ENCODE results near the gene AATK. TPM values are rescaled to one million over a fixed set of nuclear protein-coding genes. Genes with fewer than 3 reads are reported as not detected.

Gene AATK
- polyA plus RNA-seq, 2 of the 4 experiments (the other 2 are of a cell fraction): 0.26 to 0.37 TPM

DNA sequence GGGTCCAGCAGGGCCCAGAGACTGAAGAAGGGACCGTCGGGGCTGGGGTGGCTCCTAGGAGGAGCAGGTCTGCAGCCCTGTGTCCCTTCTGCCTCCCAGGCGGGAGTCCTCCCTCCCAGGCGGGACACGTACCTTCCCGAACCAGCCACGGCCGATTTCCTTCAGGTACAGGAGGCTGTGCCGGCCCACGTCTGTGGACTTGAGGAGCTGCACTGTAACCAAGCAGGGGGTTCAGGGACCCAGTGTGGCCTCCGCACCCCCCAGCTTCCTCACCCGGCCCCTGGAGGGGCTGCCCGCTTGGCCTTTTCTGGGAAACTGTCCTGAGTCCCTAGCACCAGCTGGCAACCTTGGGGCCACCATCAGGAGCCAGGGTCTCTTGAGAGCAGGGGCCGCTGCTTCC, 37.7 kb downstream of the AATK start:
- CTCF ChIA-PET: interaction anchor here (1.6 to 4.3 kb wide), 3 partner anchors 9 to 105 kb away, joined by 5 to 21 read pairs (median 19); no protein-coding TSS in a partner anchor
- FAIRE-seq: no peak
- WGBS (ENCODE audit: missing lambda C conversion rate): 71% methylated on average over 10 of the region's 14 CpGs
- H3K4me3 ChIP-seq: no peak overlapping the region
- DNase-seq (ENCODE audit: low read depth in 1 of 2, low spot score in 1 of 2): no peak
- TF ChIP-seq, protein P1, sequence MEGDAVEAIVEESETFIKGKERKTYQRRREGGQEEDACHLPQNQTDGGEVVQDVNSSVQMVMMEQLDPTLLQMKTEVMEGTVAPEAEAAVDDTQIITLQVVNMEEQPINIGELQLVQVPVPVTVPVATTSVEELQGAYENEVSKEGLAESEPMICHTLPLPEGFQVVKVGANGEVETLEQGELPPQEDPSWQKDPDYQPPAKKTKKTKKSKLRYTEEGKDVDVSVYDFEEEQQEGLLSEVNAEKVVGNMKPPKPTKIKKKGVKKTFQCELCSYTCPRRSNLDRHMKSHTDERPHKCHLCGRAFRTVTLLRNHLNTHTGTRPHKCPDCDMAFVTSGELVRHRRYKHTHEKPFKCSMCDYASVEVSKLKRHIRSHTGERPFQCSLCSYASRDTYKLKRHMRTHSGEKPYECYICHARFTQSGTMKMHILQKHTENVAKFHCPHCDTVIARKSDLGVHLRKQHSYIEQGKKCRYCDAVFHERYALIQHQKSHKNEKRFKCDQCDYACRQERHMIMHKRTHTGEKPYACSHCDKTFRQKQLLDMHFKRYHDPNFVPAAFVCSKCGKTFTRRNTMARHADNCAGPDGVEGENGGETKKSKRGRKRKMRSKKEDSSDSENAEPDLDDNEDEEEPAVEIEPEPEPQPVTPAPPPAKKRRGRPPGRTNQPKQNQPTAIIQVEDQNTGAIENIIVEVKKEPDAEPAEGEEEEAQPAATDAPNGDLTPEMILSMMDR (IDR thresholded peaks at IDR 0.05): no peak
- TF ChIP-seq NPAS2 (CRISPR knock-in tag; IDR thresholded peaks at IDR 0.05; ENCODE audit: borderline replicate concordance): no peak
- no peak for TF ChIP-seq EHMT2 (IDR thresholded peaks at IDR 0.05; ENCODE audit: low read depth)
- no peak for TF ChIP-seq CHD4 (IDR thresholded peaks at IDR 0.05; ENCODE audit: borderline replicate concordance)
- no peak for TF ChIP-seq ESRRA (IDR thresholded peaks at IDR 0.05; ENCODE audit: borderline replicate concordance, low read length)
- no peak for ATAC-seq
- H3K4me2 ChIP-seq: no peak overlapping the region
- POLR2A ChIA-PET: no interaction called here
- H3K4me1 ChIP-seq: peaks cover 10% of the 10 kb centered on the region
- no peak overlapping the region for H3K27ac ChIP-seq
- no peaks in the 10 kb centered on the region for H3K9me3 ChIP-seq

DNA sequence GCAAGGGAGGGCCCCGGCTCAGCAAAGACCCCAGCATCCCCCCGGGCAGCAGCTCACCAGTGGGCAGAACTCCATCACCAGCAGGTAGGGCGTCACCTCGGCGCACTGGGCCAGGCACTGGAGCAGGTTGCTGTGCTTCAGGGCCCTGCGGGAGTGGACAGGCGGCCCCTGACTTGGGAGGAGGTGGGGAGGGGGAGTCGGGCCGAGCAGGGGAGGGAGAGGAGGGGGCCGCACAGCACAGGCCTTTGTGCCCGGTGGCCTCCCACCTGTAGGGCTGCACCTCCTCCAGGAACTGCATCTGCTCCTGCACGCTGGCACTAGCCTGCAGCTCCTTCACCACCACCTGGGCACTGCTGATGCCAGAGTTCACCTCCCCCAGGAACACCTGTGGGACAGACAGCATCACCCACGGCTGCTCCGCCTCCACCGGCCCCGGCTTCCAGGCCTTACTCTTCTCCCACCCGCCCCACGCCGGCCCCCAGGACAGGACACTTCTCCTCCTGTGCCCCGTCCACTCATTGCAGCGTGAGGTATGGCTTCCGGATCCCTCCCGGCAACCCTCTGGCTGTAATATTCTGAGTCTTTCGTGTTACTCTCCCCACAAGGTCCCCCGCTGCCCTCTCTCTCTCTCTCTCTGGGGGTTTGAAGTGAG, 38.4 kb downstream of the AATK start:
- ChIA-PET POLR2A (no interaction called here), CTCF (interaction anchor here (0.7 to 2.2 kb wide), 3 partner anchors 15 to 61 kb away, joined by 3 to 21 read pairs (median 3); no protein-coding TSS in a partner anchor)
- DNase-seq (ENCODE audit: low read depth in 1 of 2, low spot score in 1 of 2): no peak
- H3K9me3 ChIP-seq: no peaks in the 10 kb centered on the region
- 76% methylated on average over 23 of the region's 25 CpGs for WGBS (ENCODE audit: missing lambda C conversion rate)
- H3K4me3 ChIP-seq: no peak overlapping the region
- TF ChIP-seq, protein P2, sequence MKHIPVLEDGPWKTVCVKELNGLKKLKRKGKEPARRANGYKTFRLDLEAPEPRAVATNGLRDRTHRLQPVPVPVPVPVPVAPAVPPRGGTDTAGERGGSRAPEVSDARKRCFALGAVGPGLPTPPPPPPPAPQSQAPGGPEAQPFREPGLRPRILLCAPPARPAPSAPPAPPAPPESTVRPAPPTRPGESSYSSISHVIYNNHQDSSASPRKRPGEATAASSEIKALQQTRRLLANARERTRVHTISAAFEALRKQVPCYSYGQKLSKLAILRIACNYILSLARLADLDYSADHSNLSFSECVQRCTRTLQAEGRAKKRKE (CRISPR knock-in tag; IDR thresholded peaks at IDR 0.05; ENCODE audit: low read depth): no peak
- TF ChIP-seq NFE2L2 (conservative IDR thresholded peaks at IDR 0.05; ENCODE audit: low read length): no peak
- no peak for TF ChIP-seq MAZ (IDR thresholded peaks at IDR 0.05; ENCODE audit: borderline replicate concordance, low read depth, low read length)
- no peak for TF ChIP-seq RCOR1 (IDR thresholded peaks at IDR 0.05; ENCODE audit: low read depth, low read length)
- TF ChIP-seq MAFK (IDR thresholded peaks at IDR 0.05; ENCODE audit: partially characterized antibody): no peak
- no peak for TF ChIP-seq ESRRA (IDR thresholded peaks at IDR 0.05; ENCODE audit: borderline replicate concordance, low read length)
- TF ChIP-seq KDM5A (IDR thresholded peaks at IDR 0.05): no peak
- no peak for TF ChIP-seq FOXS1 (CRISPR knock-in tag; IDR thresholded peaks at IDR 0.05)
- no peak for TF ChIP-seq CBX2 (IDR thresholded peaks at IDR 0.05; ENCODE audit: borderline replicate concordance, low read depth)
- no peak for TF ChIP-seq ZNF302 (CRISPR knock-in tag; IDR thresholded peaks at IDR 0.05)
- TF ChIP-seq MYC (IDR thresholded peaks at IDR 0.05; ENCODE audit: borderline replicate concordance, low read length): no peak
- H3K4me1 ChIP-seq: peaks cover 10% of the 10 kb centered on the region
- H3K27ac ChIP-seq: no peak overlapping the region
- no peak for FAIRE-seq
- H3K4me2 ChIP-seq: no peak overlapping the region
- ATAC-seq: no peak

DNA sequence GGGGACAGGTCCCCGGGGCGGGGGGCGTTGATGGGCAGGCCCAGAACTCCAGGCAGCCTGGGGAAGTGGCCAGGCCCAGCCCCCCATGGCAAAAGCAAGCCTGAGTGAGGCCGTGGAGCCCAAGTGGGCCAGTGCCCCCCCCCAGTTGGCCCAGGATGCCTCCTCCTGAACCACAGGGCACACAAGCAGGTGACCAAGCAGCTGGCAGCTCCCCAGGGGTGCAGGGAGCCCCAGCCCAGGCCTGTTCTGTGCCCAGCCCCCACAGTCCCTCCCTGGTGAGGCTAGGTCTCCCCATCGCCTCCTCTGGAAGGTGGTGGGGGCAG, 38.9 kb downstream of the AATK start:
- TF ChIP-seq, protein P2 (CRISPR knock-in tag; IDR thresholded peaks at IDR 0.05; ENCODE audit: low read depth): no peak
- TF ChIP-seq CHD2 (IDR thresholded peaks at IDR 0.05; ENCODE audit: low read length, partially characterized antibody) (no peak), CBX2 (IDR thresholded peaks at IDR 0.05; ENCODE audit: borderline replicate concordance, low read depth) (no peak), CEBPB (IDR thresholded peaks at IDR 0.05) (no peak), NR3C1 (IDR thresholded peaks at IDR 0.05) (no peak), HOXA7 (CRISPR knock-in tag; IDR thresholded peaks at IDR 0.05) (no peak), HEYL (CRISPR knock-in tag; IDR thresholded peaks at IDR 0.05) (no peak), POLR2AphosphoS2 (conservative IDR thresholded peaks at IDR 0.05; ENCODE audit: low read length) (no peak), SREBF2 (IDR thresholded peaks at IDR 0.05) (no peak), KDM5A (IDR thresholded peaks at IDR 0.05) (no peak), FOSB (CRISPR knock-in tag; IDR thresholded peaks at IDR 0.05) (no peak), HOXB5 (CRISPR knock-in tag; IDR thresholded peaks at IDR 0.05) (no peak), FOSL2 (IDR thresholded peaks at IDR 0.05) (no peak), FOSL2 (CRISPR knock-in tag; IDR thresholded peaks at IDR 0.05) (no peak), JUNB (IDR thresholded peaks at IDR 0.05) (no peak), POLR2A (IDR thresholded peaks at IDR 0.05; ENCODE audit: low read length) (no peak), ZNF302 (CRISPR knock-in tag; IDR thresholded peaks at IDR 0.05) (no peak), ZSCAN20 (CRISPR knock-in tag; IDR thresholded peaks at IDR 0.05) (no peak), RAD21 (conservative IDR thresholded peaks at IDR 0.05 in 1 of 2, IDR thresholded peaks at IDR 0.05 in 1 of 2) (no peak)
- TF ChIP-seq, protein P3, sequence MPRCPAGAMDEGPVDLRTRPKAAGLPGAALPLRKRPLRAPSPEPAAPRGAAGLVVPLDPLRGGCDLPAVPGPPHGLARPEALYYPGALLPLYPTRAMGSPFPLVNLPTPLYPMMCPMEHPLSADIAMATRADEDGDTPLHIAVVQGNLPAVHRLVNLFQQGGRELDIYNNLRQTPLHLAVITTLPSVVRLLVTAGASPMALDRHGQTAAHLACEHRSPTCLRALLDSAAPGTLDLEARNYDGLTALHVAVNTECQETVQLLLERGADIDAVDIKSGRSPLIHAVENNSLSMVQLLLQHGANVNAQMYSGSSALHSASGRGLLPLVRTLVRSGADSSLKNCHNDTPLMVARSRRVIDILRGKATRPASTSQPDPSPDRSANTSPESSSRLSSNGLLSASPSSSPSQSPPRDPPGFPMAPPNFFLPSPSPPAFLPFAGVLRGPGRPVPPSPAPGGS (IDR thresholded peaks at IDR 0.05): no peak
- TF ChIP-seq, protein P4, sequence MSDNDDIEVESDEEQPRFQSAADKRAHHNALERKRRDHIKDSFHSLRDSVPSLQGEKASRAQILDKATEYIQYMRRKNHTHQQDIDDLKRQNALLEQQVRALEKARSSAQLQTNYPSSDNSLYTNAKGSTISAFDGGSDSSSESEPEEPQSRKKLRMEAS (IDR thresholded peaks at IDR 0.05): no peak
- CTCF ChIA-PET: interaction anchor here (0.7 to 1.3 kb wide), 3 partner anchors 16 to 62 kb away, joined by 3 read pairs; no protein-coding TSS in a partner anchor
- FAIRE-seq: no peak

More for the DNA sequence above, 38.9 kb downstream of the AATK start:
- Histone ChIP-seq H3K4me1 (peaks cover 10% of the 10 kb centered on the region), H3K4me3 (no peak overlapping the region), H3K27ac (no peak overlapping the region), H3K4me2 (no peak overlapping the region), H3K9me3 (no peaks in the 10 kb centered on the region)
- ATAC-seq (no peak), DNase-seq (ENCODE audit: low read depth in 1 of 2, low spot score in 1 of 2) (no peak)
- POLR2A ChIA-PET: no interaction called here
- no CpG with 5 or more reads among the region's 5 CpGs for WGBS (ENCODE audit: missing lambda C conversion rate)

All from A549 (cell line).